Ectodermal cell (in vitro differentiated cells): ENCODE measurements around the gene COPA. TPM values are rescaled to one million over a fixed set of nuclear protein-coding genes. Genes with fewer than 3 reads are reported as not detected.
"Not testable (repeated sequence)": the region's sequence is repeated elsewhere in the genome, so short reads cannot be mapped to it uniquely, and the experiment has no call there.

Experiments
- H3K27ac ChIP-seq: 2 replicates; pipeline ENCODE4 v1.7.0; 2013; ENCODE audit warnings: mild to moderate bottlenecking, low read depth, low read length; ENCODE audit not compliant: insufficient read depth, poor library complexity, severe bottlenecking
- H3K27me3 ChIP-seq: 2 replicates; pipeline ENCODE4 v1.7.0; 2013; ENCODE audit warnings: mild to moderate bottlenecking, low read length; ENCODE audit not compliant: insufficient read depth, control insufficient read depth, poor library complexity, severe bottlenecking
- H3K36me3 ChIP-seq: one replicate; pipeline ENCODE4 v1.7.0; 2013; ENCODE audit warnings: low read length; ENCODE audit not compliant: control insufficient read depth, insufficient read depth
- H3K4me1 ChIP-seq: one replicate; pipeline ENCODE4 v1.7.0; 2013; ENCODE audit warnings: low read length; ENCODE audit not compliant: control insufficient read depth, insufficient read depth
- H3K4me3 ChIP-seq: 2 replicates; pipeline ENCODE4 v1.7.0; 2013; ENCODE audit warnings: low read depth, low read length, control low read depth; ENCODE audit not compliant: insufficient read depth
- H3K9me3 ChIP-seq: 2 replicates; pipeline ENCODE4 v1.7.0; 2013; ENCODE audit warnings: mild to moderate bottlenecking, low read length, moderate library complexity; ENCODE audit not compliant: control insufficient read depth
- WGBS, 2 experiments: methylation state at CpG; one replicate each; pipeline ENCODE4 v1.1.7; 2013; ENCODE audit warnings: missing lambda C conversion rate in 2 of 2; 5-methylcytosine and 5-hydroxymethylcytosine counted together
- polyA plus RNA-seq, 4 experiments: library from polyadenylated mRNA; stranded (reverse); fragments of 50-300 nt; gene quantifications; one replicate each; pipeline ENCODE4 v1.2.3, GENCODE V29; 2013

Gene COPA
- polyA plus RNA-seq (2013, experiment 1 of 4), result 99.5 TPM
- polyA plus RNA-seq (2013, experiment 2 of 4), result 99.5 TPM
- 80.6 TPM for polyA plus RNA-seq (2013, experiment 3 of 4)
- polyA plus RNA-seq (2013, experiment 4 of 4), result 97.1 TPM

GRCh38 chr1:160342953-160343869 is at the start of gene COPA, which contains the start of gene NCSTN:
COPA (minus strand) TSS chr1:160343250; CDS start chr1:160343170, 80 bp downstream.
NCSTN (plus strand) TSS chr1:160343383; CDS start chr1:160343397, 14 bp downstream.
- 0% methylated on average over 58 of the region's 58 CpGs for WGBS, 2 experiments
- H3K4me3 ChIP-seq, result peak within 1 kb of the TSS; percentile 89

GRCh38 chr1:160388406-160388805 is 45.4 kb upstream of the COPA start:
- not testable (repeated sequence) for H3K9me3 ChIP-seq, H3K36me3 ChIP-seq, H3K27me3 ChIP-seq, H3K27ac ChIP-seq, H3K4me1 ChIP-seq, H3K4me3 ChIP-seq
- 27 to 43% methylated on average over 3 to 4 of the region's 4 CpGs for WGBS, 2 experiments

More at GRCh38 chr1:160342953-160343869, at the start of gene COPA, which contains the start of gene NCSTN:
- Histone ChIP-seq H3K27ac (peak within 1 kb of the TSS; percentile 48), H3K9me3 (no peaks in the 10 kb centered on the region), H3K27me3 (no peaks in the 10 kb centered on the region), H3K4me1 (peaks cover 5% of the 10 kb centered on the region), H3K36me3 (peaks cover 26% of the 10 kb centered on the region)

GRCh38 chr1:160384812-160385211 is 41.8 kb upstream of the COPA start:
- not testable (repeated sequence) for H3K36me3 ChIP-seq, H3K27ac ChIP-seq, H3K27me3 ChIP-seq, H3K4me3 ChIP-seq, H3K4me1 ChIP-seq, H3K9me3 ChIP-seq
- 100% methylated on average over 2 of the region's 2 CpGs for WGBS, 2 experiments

GRCh38 chr1:160377585-160378206 is 34.6 kb upstream of the COPA start:
- Histone ChIP-seq H3K4me3 (no peak overlapping the region), H3K4me1 (peaks cover 32% of the 10 kb centered on the region), H3K9me3 (no peaks in the 10 kb centered on the region), H3K36me3 (no peaks in the 10 kb centered on the region), H3K27ac (no peak overlapping the region), H3K27me3 (no peaks in the 10 kb centered on the region)
- WGBS, 2 experiments, result 86 to 88% methylated on average over 7 of the region's 7 CpGs

GRCh38 chr1:160376525-160377131 is 33.6 kb upstream of the COPA start:
- no peak overlapping the region for H3K4me3 ChIP-seq
- peak overlapping the region; percentile 93 for H3K27ac ChIP-seq

GRCh38 chr1:160375788-160376524 is 32.9 kb upstream of the COPA start:
- Histone ChIP-seq H3K9me3 (no peaks in the 10 kb centered on the region), H3K27me3 (no peaks in the 10 kb centered on the region), H3K4me1 (peaks cover 37% of the 10 kb centered on the region), H3K27ac (peak overlapping the region; percentile 93), H3K4me3 (peak overlapping the region; percentile 18), H3K36me3 (no peaks in the 10 kb centered on the region)
- 3 to 4% methylated on average over 9 of the region's 9 CpGs for WGBS, 2 experiments

More at GRCh38 chr1:160376525-160377131, 33.6 kb upstream of the COPA start:
- Histone ChIP-seq H3K27me3 (no peaks in the 10 kb centered on the region), H3K9me3 (no peaks in the 10 kb centered on the region), H3K36me3 (no peaks in the 10 kb centered on the region), H3K4me1 (peaks cover 32% of the 10 kb centered on the region)
- 21 to 26% methylated on average over 5 of the region's 5 CpGs for WGBS, 2 experiments

GRCh38 chr1:160374306-160375110 is 31.5 kb upstream of the COPA start:
- Histone ChIP-seq H3K27me3 (no peaks in the 10 kb centered on the region), H3K4me1 (peaks cover 43% of the 10 kb centered on the region), H3K9me3 (no peaks in the 10 kb centered on the region), H3K27ac (peak overlapping the region; percentile 93), H3K36me3 (no peaks in the 10 kb centered on the region), H3K4me3 (no peak overlapping the region)
- 27% methylated on average over 6 of the region's 6 CpGs for WGBS, 2 experiments

GRCh38 chr1:160373696-160374095 is 30.6 kb upstream of the COPA start:
- Histone ChIP-seq H3K36me3 (no peaks in the 10 kb centered on the region), H3K27me3 (no peaks in the 10 kb centered on the region), H3K27ac (no peak overlapping the region), H3K4me1 (peaks cover 43% of the 10 kb centered on the region), H3K4me3 (no peak overlapping the region), H3K9me3 (no peaks in the 10 kb centered on the region)
- 91 to 94% methylated on average over 4 of the region's 4 CpGs for WGBS, 2 experiments

- Histone ChIP-seq H3K36me3 (no peaks in the 10 kb centered on the region), H3K27ac (no peak overlapping the region), H3K27me3 (no peaks in the 10 kb centered on the region), H3K9me3 (no peaks in the 10 kb centered on the region), H3K4me3 (no peak overlapping the region), H3K4me1 (peaks cover 40% of the 10 kb centered on the region)
- WGBS, 2 experiments, result 94 to 97% methylated on average over 4 of the region's 4 CpGs
These were observed 28.7 kb upstream of the COPA start for GRCh38 chr1:160371756-160372155.
